Spleen (tissue), 7 donors: ENCODE measurements around the gene PARD3.

Source experiments
- CTCF ChIP-seq, 11 experiments: fragments of 200-600 bp in 7 of 11; fragments of 450-650 bp in 4 of 11; sonication (generic) in 4 of 11; IDR thresholded peaks in 8 of 11; conservative IDR thresholded peaks in 3 of 11; 1 replicate in 7 of 11; 2 replicates in 4 of 11; pipeline versions ENCODE4 v1.4.0 to v1.8.0; 2016 to 2021; ENCODE audit warnings: antibody characterized with exemption in 11 of 11, inconsistent platforms in 4 of 11, mild to moderate bottlenecking in 1 of 11
- POLR2A ChIP-seq, 3 donors: fragments of 450-650 bp; IDR thresholded peaks; one replicate each; pipeline ENCODE4 v1.5.1; 2017; ENCODE audit warnings: antibody characterized with exemption in 3 of 3, mild to moderate bottlenecking in 1 of 3
- POLR2AphosphoS5 ChIP-seq, 3 donors: sonication (generic); formaldehyde crosslinking; IDR thresholded peaks; one replicate each; pipeline ENCODE4 v1.5.1; 2017; ENCODE audit warnings: antibody characterized with exemption in 3 of 3
- donor health status: DM: no; HTN: no; CAD: no; lungs with moderate emphysema.
- donor health status: DM: no; HTN: no; CAD: no.
- donor health status: DM: no; HTN: no; CAD: no.

DNA sequence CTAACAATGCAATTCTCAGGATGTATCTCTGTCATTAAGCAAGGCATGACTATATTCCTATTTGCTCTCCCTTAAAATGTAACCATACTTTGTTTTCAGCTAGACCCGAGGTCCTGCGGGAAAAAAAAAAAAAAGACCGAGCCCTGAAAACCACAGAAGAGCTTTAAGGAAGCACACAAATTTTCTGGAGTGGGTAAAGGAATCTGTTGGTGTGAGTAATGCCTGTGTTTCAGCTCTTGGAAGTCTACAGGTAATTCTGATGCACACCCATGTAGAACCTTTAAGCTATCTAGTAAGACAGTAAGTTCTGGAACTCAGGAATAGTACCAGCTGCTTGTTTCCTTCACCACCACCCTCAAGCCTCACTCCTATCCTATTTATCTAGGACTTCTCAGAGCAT, 351.1 kb downstream of the PARD3 start:
- TF ChIP-seq CTCF (IDR thresholded peaks at IDR 0.05 in 8 of 11, conservative IDR thresholded peaks at IDR 0.05 in 3 of 11) (no peak), POLR2A (IDR thresholded peaks at IDR 0.05) (no peak), POLR2AphosphoS5 (IDR thresholded peaks at IDR 0.05) (no peak)
